Activated CD8-positive, alpha-beta memory T cell treated with anti-CD3 and anti-CD28 coated beads, Interleukin-2, amount 50 U/mL, for 1 hour (primary cell): ENCODE data around the gene RNF40.

ENCODE experiments used
- DNase-seq: peaks from one replicate; pipeline ENCODE4 v3.0.0-alpha.2; 2020; ENCODE audit errors: extremely low read depth

RNF40 gene

DNA sequence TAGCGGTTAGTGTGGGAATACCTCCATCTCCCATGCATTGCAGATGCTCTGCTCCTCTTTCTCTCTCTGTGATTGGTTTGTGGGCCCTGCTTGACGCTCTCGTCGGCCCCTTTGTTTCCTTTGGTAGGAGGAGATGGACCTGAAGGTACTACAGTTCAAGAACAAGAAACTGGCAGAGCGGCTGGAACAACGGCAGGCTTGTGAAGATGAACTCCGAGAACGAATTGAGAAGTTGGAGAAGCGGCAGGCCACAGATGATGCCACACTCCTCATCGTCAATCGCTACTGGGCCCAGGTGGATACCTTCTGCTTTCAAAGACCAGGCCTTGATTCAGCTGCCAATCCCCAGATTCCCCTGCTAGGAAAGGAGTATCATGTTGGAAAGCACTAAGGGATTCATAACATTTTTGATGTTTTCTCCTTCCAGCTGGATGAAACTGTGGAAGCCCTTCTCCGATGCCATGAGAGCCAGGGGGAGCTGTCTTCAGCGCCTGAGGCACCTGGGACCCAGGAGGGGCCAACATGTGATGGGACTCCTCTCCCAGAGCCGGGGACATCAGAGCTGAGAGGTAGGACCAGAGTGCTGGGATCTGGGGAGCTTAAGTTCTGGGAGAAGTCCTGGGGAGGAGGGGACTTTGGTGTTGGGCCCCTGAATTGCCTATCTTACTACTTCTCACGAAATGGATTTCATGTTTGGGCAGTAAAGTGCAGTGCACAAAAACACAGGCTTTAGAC, 1.0 kb downstream of the RNF40 start:
- DNase-seq = no peak

DNA sequence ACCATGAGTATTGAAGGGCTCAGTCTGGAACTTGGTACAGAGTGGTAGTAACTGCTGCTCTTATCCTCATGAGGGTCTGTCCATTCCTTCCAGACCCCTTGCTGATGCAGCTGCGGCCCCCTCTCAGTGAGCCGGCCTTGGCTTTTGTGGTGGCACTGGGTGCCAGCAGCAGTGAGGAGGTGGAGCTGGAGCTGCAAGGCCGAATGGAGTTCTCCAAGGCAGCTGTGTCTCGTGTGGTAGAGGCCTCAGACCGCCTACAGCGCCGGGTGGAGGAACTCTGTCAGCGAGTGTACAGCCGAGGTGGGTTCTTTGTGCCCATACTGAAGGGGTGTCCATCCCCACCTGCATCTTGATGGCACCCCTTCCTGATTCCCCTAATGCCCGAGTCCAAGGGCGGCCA, 2.0 kb downstream of the RNF40 start:
- DNase-seq = no peak

DNA sequence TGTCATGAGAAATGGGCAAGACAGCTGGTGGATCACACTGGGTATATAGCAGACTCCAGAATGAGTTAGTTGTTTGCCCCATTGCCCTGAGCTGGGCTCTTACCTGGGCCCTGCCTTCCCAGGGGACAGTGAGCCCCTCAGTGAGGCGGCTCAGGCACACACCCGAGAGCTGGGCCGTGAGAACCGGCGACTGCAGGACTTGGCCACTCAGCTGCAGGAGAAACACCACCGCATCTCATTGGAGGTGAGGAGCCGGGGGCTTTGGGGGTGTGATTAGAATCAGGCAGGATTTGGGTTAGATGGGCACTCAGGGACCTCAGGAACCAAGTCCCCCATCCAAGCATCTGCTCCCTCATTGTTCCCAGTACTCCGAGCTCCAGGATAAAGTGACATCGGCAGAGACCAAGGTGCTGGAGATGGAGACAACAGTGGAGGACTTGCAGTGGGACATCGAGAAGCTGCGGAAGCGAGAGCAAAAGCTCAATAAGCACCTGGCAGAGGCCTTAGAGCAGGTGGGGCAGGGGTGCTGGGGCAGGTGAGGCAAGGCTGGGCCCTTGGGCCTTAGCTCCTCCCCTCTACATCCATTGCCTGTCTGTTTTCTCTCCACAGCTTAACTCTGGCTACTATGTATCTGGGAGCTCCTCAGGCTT, 2.8 kb downstream of the RNF40 start:
- DNase-seq = no peak

DNA sequence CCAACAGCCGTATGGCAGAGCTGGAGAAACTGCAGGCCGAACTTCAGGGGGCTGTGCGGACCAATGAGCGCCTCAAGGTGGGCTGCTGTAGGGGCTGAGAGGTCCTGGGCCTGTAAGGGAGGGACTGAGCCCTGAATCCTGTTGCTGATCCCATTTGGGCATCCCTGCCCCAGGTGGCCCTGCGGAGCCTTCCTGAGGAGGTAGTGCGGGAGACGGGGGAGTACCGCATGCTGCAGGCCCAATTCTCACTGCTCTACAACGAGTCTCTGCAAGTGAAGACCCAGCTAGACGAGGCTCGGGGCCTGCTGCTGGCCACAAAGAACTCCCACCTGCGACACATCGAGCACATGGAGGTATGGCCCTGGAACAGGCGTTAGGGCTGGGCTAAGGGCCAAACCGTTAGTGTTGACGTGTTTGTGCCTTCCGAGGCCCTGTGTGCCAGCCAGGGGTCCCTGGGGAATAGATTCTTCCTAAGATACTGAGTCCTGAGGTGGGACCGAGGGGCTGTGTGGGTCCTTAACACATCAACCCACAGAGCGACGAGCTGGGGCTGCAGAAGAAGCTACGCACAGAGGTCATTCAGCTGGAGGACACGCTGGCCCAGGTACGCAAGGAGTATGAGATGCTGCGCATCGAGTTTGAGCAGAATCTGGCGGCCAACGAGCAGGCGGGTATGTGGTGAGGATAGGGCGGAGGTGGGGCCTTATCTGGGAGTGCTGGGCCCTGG, 4.2 kb downstream of the RNF40 start:
- no peak for DNase-seq

GRCh38 chr16:30766933-30767284, 4.8 kb downstream of the RNF40 start:
- DNase-seq = no peak

DNA sequence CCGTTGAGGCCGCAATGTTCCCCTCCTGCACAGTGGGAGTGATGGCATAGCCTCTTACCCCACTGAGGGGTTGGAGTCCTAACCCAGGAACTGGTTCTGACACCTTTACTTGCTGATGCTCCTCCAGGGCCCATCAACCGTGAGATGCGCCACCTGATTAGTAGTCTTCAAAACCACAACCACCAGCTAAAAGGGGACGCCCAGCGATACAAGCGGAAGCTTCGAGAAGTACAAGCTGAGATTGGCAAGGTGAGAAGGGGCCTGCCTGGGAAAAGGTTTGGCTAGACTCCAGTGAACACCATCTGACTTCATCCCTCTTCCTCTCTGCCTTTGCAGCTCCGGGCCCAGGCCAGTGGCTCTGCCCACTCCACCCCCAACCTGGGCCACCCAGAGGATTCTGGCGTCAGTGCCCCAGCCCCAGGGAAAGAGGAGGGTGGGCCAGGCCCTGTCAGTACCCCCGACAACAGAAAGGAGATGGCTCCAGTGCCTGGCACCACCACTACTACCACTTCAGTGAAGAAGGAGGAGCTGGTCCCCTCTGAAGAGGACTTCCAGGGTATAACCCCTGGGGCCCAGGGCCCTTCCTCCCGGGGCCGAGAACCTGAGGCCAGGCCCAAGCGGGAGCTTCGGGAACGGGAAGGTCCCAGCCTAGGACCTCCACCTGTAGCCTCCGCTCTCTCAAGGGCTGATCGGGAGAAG, 5.8 kb downstream of the RNF40 start:
- DNase-seq = no peak

- no peak for DNase-seq
Measured at GRCh38 chr16:30768583-30769181, 6.6 kb downstream of the RNF40 start.

DNA sequence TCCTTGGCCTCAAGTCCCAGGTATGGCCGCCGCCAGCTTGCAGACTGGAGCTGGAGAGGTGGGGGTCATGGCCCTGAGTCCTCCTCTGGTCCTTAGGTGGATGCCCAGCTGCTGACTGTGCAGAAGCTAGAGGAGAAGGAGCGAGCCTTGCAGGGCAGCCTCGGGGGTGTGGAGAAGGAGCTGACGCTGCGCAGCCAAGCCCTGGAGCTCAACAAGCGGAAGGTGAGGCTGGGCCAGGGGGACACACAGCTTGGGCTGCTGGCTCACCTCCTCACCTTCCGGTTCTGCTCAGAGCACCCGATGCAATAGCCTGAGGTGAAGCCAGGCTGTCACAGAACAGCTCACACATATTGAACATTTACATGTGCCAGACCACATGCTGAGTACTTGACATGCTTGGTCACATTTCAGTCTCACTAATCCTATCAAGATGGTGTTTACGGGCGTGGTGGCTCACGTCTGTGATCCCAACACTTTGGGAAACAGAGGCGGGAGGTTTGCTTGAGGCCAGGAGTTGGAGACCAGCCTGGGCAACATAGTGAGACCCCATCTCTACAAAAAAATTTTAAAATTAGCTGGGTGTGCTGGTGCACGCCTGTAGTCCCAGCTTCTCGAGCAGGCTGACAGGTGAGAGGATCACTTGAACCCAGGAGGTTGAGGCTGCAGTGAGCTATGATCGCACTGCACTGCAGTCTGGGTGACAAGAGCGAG, 7.4 kb downstream of the RNF40 start:
- DNase-seq = no peak

DNA sequence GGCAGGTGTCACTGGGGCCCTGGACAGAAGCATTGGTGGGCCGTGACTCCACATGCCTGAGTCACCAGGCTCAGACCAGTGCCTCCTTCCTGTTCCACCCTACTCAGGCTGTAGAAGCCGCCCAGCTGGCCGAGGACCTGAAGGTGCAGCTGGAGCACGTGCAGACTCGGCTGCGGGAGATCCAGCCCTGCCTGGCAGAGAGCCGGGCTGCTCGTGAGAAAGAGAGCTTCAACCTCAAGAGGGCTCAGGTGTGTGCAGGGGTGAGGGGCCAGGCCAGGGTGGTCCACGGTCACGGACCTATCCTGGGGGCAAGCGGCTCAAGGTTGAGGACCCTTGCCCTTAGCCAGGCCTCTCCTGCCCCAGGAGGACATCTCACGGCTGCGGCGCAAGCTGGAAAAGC, 9.6 kb downstream of the RNF40 start:
- no peak for DNase-seq

DNA sequence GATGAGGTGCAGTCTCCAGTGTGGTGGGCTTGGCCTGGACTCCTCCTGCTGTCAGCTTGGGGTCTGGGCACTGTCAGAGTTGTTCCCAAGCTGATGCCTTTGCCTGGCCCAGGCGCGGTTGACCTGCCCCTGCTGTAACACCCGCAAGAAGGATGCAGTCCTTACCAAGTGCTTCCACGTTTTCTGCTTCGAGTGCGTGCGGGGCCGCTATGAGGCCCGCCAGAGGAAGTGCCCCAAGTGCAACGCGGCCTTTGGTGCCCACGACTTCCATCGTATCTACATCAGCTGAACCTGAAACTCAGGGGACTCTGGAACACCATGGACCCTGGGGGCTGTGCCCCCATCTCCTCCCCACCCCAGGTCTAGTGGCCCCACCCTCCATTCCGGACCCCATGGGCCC, 11.7 kb downstream of the RNF40 start:
- DNase-seq = no peak

GRCh38 chr16:30774367-30775130, 12.4 kb downstream of the RNF40 start:
- DNase-seq = no peak

- DNase-seq = no peak
Measured at GRCh38 chr16:30775131-30775391, 12.9 kb downstream of the RNF40 start.

DNA sequence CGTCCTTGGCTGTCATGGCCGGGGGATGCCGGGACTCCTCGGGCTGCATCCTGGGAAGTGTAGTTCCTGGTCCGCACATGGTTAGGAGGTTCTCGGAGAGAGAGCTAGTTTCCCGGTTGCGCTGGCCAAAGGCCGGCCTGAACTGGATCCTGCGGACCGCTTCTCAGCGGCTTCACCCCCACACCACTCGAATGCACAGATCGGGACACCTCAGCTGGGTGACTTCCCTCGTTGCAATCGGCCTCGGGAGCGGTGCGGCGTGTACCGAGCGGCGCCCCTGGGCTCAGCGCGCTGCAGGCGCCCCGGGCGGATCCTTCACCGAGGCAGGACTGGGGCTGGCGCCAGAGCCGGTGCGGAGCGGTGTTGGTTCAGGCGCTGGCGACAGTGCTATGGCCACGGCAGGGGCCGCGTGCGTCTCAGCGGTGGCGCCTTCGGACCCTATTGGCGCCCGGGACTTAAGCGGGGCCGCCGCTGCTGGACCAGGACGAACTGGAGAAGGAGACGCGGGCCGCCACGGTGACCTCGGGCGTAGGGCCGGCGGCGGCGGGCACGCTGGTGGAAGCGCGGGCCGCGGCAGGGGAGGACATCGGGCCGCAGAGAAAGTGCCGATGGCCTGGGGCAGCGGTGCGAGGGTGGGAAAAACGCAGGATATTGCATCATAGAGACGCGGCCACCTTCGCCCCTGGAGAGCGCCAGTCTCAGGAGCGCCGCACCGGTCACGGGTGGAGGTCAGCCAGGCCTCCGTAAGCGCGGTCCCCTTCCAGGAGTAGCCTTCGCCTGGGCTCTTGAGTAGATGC, 13.5 kb downstream of the RNF40 start:
- DNase-seq = no peak

- DNase-seq = no peak
Measured at GRCh38 chr16:30777591-30778297, 15.6 kb downstream of the RNF40 start.

- DNase-seq = no peak
Measured at GRCh38 chr16:30778549-30779244, 16.6 kb downstream of the RNF40 start.

GRCh38 chr16:30779596-30779995, 17.5 kb downstream of the RNF40 start:
- DNase-seq = no peak

- DNase-seq = no peak
Measured at GRCh38 chr16:30780021-30780420, 17.9 kb downstream of the RNF40 start.

- no peak for DNase-seq
Measured at GRCh38 chr16:30780549-30780948, 18.4 kb downstream of the RNF40 start.
